A549 (cell line): ENCODE data around the gene SLIT2.

ENCODE experiments used
- CHD4 ChIP-seq: fragments of 200-600 bp; sonication (generic); IDR thresholded peaks from 2 replicates; pipeline ENCODE4 v1.6.1; 2016; ENCODE audit warnings: antibody characterized with exemption, mild to moderate bottlenecking, borderline replicate concordance
- POLR2A ChIP-seq: IDR thresholded peaks from 2 replicates; pipeline ENCODE4 v1.6.1; 2012; ENCODE audit warnings: mild to moderate bottlenecking, low read length
- RFX5 ChIP-seq: fragments of 450-650 bp; IDR thresholded peaks from 2 replicates; pipeline ENCODE4 v1.7.1; 2014; ENCODE audit warnings: antibody characterized with exemption, mild to moderate bottlenecking, moderate library complexity
- TF ChIP-seq, protein P1 (sequence below): fragments of >200 bp; sonication (Bioruptor Twin); formaldehyde crosslinking; IDR thresholded peaks from 3 replicates; pipeline ENCODE4 v1.5.1; 2016

DNA sequence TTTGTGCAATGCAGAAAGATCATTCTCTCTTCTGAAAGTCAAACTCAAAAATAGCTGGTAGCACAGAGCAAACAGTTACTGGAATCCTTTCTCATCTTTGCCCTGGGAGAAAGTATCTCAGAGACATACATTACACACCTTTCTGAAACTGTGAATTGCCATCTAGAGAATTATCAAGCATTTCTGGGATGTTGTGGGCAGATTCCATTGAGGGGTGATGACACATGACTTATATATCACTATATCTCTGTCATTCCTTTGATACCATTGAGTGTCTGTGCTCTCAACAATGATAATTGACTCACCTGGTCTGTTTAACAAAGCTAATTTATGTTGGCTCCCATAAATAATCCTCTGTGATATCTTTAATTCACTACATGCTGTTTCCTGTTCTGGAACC is 13.0 kb downstream of the SLIT2 start:
- TF ChIP-seq RFX5 (no peak), CHD4 (no peak), POLR2A (no peak)
- TF ChIP-seq, protein P1, sequence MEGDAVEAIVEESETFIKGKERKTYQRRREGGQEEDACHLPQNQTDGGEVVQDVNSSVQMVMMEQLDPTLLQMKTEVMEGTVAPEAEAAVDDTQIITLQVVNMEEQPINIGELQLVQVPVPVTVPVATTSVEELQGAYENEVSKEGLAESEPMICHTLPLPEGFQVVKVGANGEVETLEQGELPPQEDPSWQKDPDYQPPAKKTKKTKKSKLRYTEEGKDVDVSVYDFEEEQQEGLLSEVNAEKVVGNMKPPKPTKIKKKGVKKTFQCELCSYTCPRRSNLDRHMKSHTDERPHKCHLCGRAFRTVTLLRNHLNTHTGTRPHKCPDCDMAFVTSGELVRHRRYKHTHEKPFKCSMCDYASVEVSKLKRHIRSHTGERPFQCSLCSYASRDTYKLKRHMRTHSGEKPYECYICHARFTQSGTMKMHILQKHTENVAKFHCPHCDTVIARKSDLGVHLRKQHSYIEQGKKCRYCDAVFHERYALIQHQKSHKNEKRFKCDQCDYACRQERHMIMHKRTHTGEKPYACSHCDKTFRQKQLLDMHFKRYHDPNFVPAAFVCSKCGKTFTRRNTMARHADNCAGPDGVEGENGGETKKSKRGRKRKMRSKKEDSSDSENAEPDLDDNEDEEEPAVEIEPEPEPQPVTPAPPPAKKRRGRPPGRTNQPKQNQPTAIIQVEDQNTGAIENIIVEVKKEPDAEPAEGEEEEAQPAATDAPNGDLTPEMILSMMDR = no peak
